GM10248 (cell line): ENCODE measurements around the gene PIGM.
"Not testable (repeated sequence)": the region's sequence is repeated elsewhere in the genome, so short reads cannot be mapped to it uniquely, and the experiment has no call there.

Experiments used
- CTCF ChIA-PET: fragments of 300-600 bp; sonication (Branson Sonifier 250); formaldehyde crosslinking; extraction: SDS; loops from one replicate; lab custom pipeline; 2021; ENCODE audit warnings: antibody characterized with exemption; lab: Yijun Ruan, JAX
- POLR2A ChIA-PET: fragments of 350-650 bp; sonication (Branson Sonifier 250); formaldehyde crosslinking; extraction: SDS; loops from one replicate; lab custom pipeline; 2020; ENCODE audit warnings: antibody characterized with exemption; lab: Yijun Ruan, JAX
- DNase-seq: peaks from one replicate; pipeline ENCODE4 v3.0.0; 2012; ENCODE audit errors: extremely low spot score
- TF ChIP-seq, protein P1 (sequence below): IDR thresholded peaks from 2 replicates; pipeline ENCODE4 v1.5.1; 2012; ENCODE audit warnings: mild to moderate bottlenecking, low read depth; ENCODE audit errors: extremely low read depth, missing control alignments, control extremely low read depth

Gene PIGM

DNA sequence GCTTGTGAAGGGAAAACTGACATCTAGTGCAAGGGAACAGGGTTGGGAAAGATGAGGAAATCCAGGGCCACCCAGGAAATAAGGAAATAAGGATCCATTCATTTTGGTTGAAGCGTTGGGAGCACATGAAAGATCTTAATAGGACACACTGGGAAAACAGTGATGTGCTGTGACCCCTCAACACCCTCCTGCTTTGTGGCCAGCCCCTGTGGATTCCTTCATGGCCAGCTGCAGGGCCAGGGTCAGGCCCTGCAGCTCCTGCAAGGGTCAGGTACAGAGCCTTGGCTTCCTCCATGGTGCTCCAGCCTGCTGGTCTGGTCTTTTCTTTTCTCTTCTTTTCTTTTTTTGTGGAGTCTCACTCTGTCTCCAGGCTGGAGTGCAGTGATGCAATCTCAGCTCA, 18.8 kb upstream of the PIGM start:
- DNase-seq: no peak
- ChIA-PET POLR2A (no interaction called here), CTCF (interaction anchor here (1.6 to 45.2 kb wide), 4 partner anchors 10 to 325 kb away, joined by 3 to 983 read pairs (median 6); partner anchors contain the start of genes IGSF8, KCNJ10 and KCNJ9)
- TF ChIP-seq, protein P1, sequence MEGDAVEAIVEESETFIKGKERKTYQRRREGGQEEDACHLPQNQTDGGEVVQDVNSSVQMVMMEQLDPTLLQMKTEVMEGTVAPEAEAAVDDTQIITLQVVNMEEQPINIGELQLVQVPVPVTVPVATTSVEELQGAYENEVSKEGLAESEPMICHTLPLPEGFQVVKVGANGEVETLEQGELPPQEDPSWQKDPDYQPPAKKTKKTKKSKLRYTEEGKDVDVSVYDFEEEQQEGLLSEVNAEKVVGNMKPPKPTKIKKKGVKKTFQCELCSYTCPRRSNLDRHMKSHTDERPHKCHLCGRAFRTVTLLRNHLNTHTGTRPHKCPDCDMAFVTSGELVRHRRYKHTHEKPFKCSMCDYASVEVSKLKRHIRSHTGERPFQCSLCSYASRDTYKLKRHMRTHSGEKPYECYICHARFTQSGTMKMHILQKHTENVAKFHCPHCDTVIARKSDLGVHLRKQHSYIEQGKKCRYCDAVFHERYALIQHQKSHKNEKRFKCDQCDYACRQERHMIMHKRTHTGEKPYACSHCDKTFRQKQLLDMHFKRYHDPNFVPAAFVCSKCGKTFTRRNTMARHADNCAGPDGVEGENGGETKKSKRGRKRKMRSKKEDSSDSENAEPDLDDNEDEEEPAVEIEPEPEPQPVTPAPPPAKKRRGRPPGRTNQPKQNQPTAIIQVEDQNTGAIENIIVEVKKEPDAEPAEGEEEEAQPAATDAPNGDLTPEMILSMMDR: no peak

DNA sequence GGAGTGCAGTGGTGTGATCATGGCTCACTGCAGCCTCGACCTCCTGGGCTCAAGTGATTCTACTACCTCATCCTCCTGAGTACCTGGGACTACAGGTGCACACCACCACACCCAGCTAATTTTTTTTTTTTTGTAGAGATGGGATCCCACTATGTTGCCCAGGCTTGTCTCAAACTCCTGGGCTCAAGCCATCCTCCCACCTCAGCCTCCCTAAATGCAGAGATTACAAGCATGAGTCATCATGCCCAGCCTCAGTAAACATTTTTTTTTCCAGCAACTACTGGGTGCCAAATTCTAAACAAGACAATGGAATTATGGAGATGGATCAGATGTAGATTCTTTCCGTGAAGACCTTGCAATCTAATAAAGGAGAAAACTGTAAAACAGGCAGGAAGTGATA, 18.4 kb upstream of the PIGM start:
- POLR2A ChIA-PET, DNase-seq: not testable (repeated sequence)
- CTCF ChIA-PET: interaction anchor here (1.6 to 45.2 kb wide), 3 partner anchors 11 to 326 kb away, joined by 3 to 983 read pairs (median 7); partner anchors contain the start of genes IGSF8, KCNJ10 and KCNJ9

DNA sequence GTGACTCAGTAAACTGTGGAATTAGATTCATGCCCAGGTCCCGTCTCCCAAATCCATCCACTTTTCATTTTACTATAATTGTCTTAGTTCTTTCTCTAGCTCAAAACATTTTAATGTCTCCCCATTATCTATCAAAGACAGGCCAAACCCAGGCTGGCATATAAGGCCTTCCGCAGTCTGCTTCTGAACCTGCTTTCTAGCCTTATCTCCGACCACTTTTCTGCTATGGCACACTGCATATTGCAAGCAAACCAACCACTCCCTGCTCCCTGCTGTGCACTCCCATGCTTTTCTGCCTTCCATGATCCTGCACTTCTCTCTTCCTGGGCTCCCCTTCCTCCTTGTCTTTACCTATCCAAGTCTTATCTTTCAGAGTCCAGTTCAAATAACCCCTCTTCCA, 17.3 kb upstream of the PIGM start:
- TF ChIP-seq, protein P1: no peak
- ChIA-PET POLR2A (no interaction called here), CTCF (interaction anchor here (0.9 to 45.2 kb wide), 3 partner anchors 12 to 36 kb away, joined by 3 to 983 read pairs (median 3); partner anchors contain the start of genes IGSF8, KCNJ10 and KCNJ9)
- DNase-seq: no peak

DNA sequence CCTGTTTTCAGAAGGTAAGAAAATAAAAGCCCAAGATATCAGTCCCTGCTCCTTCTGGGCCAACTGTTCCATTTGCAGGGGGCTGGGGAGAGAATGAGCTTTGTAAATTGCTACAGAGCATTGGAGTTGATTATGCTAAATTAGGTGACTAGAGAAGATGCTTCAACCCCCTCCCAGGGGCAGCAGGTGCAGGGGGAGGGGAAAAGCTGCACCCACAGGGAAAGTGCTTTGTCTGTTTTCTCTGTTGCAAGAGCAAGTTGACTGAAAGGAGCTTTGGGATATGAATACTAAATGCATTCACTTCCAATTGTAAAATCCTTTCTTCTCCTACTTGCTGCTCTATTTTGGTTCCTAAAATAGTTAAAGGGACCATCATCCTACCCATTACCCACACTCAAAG, 16.5 kb upstream of the PIGM start:
- CTCF ChIA-PET: interaction anchor here (0.9 to 45.2 kb wide), 6 partner anchors 11 to 328 kb away, joined by 3 to 983 read pairs (median 7); partner anchors contain the start of genes IGSF8, KCNJ10 and KCNJ9
- DNase-seq: no peak
- POLR2A ChIA-PET: no interaction called here
- TF ChIP-seq, protein P1: no peak

DNA sequence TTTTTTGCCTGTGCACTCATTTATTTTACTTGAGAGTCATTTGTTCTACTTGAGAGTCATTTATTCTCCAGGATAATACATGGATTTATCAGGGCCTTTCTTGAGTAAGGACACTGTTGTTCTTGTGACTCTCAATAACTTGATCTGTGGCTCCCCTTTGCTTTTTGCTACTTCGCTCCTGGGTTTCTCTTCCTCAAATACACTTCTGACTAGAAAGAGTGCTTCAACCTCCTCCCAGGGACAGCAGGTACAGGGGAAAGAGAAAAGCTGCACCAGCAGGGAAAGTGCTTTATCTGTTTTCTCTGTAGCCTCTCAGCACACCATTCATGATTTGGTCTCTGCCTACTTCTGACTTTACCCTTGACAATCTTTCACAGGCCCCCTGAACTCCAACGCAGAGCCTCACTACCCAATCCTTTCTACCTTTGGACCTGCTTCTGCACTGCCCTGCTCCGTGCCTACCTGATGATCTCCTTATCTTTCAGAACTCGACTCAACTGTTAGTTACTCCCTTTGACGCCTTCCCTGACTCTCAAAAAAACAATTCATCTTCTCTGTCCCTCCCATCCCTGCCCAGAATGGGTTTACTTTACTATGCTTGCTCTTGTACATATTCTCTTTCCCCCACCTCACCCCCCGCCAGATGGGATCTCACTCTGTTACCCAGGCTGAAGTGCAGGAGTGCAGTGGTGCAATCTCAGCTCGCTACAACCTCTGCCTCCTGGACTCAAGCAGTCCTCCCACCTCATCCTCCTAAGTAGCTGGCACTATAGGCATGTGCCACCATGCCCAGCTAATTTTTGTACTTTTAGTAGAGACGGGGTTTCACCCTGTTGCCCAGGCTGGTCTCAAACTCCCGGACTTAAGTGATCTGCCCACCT, 15.6 kb upstream of the PIGM start:
- CTCF ChIA-PET: interaction anchor here (0.9 to 45.2 kb wide), 22 partner anchors 10 to 332 kb away, joined by 3 to 983 read pairs (median 7); partner anchors contain the start of genes IGSF8, KCNJ10, KCNJ9 and PIGM
- peak; percentile 45 for DNase-seq
- POLR2A ChIA-PET: no interaction called here
- TF ChIP-seq, protein P1: no peak

DNA sequence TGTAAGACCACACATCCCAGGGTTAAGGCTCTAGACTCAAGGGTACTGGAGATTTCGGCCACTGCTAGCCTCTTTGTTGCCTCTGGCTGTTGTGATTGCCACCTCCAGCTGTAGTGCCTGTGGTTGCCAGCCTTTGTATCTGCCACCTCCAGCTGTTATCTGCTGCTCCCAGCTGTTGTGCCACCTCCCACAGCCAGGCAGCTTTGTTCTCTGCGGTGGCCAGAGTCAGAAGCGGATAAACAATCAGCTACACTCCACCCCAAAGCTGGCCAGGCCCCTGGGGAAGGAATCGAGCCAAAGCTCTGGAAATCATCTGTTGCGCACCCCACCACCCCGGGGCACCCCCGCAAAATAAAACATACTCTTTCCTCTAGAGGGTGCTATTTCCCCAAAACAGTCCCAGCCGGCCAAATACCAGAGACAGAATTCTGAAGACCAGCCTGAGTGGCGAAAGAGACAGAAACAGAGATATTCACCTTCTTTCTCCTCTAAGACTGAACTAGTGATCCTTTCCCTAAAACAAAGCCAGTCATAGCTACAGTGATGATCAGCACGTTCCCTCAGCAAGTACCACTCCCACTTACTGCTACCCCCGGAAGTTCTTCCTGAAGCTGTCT, 14.8 kb upstream of the PIGM start:
- TF ChIP-seq, protein P1: peak; percentile 67
- DNase-seq: peak; percentile 82
- POLR2A ChIA-PET: no interaction called here

More for the DNA sequence above, 14.8 kb upstream of the PIGM start:
- CTCF ChIA-PET: interaction anchor here (0.7 to 45.2 kb wide), 35 partner anchors 10 to 332 kb away, joined by 3 to 983 read pairs (median 5); partner anchors contain the start of genes IGSF8, KCNJ10, KCNJ9 and PIGM
